ENCODE measurements around the gene GNAS.

- no peak for TF ChIP-seq CTCF (IDR thresholded peaks at IDR 0.05)
- no peak for TF ChIP-seq POLR2A (IDR thresholded peaks at IDR 0.05)
Observed at GRCh38 chr20:58807801-58808200, 44.7 kb upstream of the GNAS start.
